Measurements from ENCODE around the gene SYMPK. TPM values are rescaled to one million over a fixed set of nuclear protein-coding genes. Genes with fewer than 3 reads are reported as not detected.
A peak's percentile ranks its signal among the peaks of the same experiment; 100 is the strongest.

The SYMPK gene
- total RNA-seq, 1 donor from 2014 or later: 31.9 TPM

DNA sequence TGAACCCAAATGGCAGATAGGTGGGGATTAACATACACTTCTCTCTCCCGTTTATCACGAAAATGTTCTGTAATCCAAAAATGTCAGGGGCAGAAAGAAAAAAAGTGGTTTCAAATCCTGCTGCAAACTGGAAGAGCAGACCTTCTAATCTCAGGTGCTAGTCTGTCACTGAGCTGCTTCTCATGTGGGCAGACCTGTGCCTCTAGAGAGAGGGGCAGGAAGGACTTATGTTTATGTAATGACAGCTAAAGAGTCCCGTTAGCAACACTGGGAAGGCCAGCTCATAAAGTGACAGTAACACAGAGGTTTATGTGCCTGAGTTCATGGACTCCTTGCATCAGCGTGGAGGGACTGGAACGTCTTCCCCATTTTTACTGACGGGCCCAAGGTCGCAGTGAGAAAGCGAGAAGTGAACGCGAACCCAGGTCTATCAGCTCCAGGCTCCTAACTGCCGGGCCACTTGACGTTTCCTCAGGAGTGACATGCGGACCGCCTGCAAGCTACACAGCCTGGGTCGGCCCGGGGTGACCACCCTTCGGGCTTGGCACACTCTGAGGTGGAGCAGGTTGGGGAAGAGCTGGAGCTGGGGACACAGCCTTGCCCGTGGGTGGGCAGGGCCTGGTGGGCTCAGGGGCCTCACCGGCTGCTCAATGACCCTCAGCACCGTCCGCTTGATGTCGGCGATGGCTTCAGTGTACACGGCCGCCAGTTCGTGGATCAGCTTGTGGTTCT is 38.2 kb downstream of the SYMPK start:
- no peak for DNase-seq

DNA sequence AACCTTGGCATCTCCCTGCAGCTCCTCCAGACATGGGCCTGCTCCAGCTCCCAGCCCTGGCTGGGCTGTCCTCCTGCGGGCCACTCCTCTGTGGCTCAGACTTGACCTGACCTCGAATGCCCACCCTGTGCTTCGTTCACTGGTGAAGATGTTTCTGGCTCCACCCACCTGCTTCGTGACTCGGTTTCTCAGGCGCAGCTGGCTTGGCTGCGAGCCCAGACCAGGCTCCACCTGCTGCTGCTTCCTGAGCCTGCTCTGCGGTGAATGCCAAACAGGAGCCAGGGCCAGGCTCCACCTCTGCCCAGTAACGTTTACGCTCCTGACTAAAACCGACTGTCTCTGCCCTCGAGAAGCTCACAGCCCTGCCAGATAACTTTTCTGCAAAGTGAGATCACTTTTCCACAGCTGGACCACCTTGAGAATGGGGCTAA is 38.9 kb downstream of the SYMPK start:
- DNase-seq: no peak

DNA sequence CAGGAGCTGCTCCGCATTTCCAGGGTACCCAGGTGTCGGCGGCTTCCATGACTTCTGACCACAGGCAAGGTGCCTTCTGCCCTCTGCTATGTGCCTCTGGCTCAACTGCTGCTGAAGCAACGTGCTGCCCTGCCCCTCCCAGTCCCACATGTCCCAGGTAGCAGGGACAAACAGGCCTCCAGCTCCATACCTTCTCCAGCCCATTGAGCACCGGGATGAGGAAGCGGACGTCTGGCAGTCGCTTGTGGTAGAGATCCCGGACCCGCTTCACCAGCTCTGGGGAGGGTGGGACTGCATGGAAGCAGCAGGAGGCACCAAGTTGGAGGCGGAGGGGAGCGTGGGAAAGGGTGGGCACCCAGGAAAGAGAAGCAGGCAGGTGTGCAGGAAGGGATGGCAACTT is 39.8 kb downstream of the SYMPK start:
- DNase-seq: no peak

DNA sequence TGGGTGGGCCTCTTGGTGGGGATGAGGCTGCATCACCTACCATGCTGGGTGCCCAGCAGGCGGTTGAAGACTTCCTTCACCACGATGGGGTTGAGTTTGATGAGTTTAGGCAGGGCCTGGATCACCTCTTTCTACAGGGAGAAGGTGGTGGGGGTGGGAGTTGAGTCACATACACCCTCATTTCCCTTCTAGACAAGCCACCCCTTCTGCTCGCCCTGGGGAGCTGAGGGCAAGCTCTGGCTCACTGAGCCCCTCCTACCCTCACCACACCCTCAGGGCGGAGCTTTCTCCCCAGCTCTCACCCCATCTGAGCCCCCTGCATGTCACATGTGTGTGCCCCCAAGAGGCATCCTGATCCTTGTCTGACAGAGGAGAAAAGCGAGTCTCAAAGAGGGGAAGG is 40.2 kb downstream of the SYMPK start:
- DNase-seq: no peak

DNA sequence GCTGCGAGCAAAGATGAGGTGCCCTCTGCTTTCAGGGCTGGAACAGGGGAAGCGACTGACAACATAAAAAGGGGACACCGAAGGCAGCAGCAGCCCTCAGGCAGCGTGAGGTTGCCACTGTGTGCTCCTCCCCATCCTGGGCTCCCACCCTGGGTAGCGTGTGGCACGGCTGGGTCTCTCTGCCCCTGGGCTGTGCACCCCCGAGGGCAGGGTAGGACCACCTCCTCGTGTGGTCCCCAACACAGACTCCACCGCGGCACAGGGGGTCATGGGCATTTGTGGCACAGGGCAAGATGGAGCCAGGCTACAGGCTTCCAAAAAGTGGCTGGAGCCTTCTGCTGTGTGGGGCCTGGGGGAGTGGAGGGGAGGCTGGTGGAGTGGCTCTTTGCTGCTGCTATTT is 41.4 kb downstream of the SYMPK start:
- DNase-seq: no peak

DNA sequence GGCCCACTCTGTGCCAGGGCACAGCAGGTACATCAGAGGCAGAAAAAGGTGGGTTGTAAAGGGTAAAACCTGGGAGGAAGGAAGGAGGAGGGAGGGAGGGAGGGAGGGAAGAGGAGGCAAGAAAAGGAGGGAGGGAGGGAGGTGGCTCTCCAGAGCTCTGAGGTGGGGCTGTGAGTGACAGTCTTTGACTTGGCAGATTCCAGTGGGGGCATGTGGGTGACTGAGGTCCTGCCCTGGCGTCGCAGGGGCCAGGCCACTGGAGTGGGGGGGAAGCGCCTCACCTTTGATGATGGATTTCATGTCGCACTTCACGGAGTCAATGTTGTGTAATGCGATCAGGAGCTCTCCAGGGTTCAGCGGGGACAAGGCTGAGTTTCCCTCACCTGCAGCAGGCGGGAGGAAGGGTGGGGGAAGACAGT is 41.8 kb downstream of the SYMPK start:
- DNase-seq: no peak

DNA sequence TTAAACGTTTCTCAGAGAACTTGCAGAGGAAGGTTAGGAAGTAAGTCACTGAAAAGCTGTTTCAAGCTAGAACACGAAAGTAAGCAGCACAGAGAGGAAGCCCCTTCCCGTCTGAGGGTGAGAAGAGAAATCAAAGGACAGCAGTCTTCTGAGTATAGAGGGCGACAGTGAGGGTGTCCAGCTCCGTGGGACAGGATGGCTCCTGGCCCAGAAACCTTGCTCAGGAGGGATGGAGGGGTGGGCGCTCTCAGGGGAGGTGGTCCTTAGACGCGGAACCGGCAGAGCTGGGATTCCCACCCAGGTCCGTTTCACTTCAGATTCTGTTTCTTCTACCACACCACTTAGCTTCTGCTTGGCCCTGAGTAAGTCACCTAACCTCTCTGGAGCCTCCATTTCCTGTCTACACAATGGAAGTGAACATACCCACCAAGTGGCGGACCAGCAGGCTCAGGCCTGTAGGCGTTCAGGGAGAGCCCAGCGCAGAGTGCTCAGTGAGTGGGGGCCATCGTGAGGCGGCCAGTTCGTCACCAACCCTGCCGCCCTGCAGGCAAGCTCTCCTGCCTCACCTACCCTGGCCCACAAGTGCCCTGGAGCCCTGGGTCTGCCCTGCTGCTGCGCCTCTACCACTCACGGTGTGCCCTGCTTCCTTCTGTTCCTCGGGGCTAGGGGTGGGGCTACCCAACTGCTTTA is 42.4 kb downstream of the SYMPK start:
- DNase-seq: no peak

DNA sequence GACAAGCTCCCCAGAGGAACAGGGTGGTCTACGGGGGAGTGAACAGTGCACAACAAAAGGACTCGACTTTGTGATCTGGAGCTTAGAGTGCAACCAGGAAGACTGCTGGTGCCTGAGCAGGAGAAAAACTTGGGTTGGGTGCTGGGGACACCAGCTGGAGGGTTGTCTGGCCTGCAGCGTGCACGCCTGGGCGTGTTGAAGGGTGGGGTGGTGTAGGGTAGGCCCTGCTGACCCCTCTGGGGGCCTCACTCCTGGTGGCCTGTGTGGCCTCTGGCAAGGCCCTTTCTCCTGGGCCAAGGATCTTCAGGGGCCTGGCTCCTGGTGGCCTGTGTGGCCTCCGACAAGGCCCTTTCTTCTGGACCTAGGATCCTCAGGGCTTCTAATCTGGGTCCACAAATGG is 43.2 kb downstream of the SYMPK start:
- DNase-seq: no peak

DNA sequence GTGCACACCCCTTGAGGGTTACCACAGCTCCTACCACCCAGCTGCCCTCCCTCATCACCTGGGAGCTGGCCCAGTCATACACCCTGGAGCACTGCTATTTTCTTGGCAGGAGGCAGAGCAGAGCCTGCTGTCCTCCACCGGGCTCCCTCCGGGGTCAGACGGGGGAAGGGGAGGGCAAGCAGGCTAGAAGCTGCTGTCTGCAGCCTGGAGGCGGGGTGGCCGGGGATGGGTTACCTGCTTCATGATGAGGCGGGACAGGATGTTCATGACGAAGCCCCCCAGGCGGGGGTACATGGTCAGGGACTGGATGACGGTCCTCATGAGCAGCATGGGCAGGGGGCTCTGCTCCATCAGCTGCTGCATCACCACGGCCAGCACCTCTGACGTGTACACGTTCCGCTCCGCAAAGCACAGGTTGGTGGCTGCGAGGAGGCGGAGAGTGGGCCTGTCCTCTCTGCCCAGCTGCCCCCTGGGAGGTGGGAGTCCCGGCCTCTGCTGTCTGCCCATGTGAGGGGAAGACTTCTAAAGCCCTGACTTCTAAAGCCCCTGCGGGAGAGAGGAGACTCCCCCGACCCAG is 45.1 kb downstream of the SYMPK start:
- no peak for DNase-seq

DNA sequence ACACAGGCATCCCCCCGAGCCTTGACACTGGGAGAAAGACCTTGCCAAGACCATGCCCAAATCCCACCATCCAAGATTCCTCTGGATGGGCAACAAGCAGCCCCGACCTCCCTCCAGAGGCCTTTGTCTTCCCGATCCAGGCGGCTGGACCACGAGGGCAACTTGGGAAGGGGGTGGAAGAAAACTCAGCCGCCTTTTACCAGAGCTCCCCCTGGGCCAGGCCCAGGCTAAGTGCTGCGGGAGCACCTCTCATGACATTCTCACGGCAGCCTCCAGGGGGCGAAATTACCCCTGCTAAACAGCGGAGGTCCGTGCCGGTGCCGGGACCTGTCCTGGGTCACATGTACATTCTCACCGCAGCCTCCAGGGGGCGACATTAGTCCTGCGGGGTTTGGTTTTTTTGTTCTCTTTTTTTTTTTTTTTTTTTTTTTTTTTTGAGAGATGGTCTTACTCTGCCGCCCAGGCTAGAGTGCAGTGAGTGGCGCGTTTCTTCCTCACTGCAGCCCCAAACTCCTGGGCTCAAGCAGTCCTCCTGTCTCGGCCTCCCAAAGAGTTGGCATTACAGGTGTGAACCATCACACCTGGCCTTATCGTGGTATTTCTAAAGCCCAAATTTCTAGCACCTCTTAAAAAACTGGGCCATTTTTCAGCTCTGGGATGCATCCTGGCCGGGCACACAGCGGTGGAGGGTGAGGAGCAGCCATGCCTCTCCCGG is 45.8 kb downstream of the SYMPK start:
- peak; percentile 85 for DNase-seq

DNA sequence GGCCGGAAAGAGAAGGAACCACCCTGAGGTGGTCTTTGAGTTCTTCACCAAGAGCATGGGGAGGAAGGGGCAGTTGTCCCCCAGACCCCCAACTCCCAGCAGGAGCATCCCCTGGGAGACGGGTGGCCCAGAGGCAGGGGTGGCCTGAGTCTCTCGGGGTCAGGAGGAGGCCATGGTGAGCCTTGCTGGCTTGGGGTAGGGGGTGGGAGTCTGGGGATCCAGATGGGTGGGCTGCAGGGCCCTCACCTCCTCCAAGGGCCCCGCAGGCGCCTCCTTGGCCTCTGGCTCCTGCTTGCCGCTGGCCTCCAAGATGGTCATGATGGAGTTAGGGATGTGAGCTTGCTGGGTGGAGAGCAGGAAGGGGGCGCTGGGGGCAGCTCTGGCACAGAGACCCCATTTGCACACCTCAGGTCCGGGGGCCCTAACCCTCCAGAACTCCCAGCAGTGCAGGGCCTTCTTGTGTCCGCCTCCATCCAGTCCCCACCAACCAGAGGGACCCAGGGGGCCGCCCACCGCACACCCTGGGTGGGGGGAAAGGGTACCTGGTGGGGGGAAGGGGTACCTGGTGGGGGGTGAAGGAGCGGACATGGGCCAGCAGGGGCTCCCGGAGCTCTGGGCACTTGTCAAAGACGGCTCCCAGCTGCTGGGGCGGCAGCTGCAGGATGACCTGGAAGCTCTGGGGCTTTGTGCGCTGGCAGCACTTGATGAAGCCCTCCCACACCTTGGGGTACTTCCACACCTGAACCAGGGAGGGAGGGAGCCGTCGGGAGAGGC is 46.5 kb downstream of the SYMPK start:
- DNase-seq: no peak

DNA sequence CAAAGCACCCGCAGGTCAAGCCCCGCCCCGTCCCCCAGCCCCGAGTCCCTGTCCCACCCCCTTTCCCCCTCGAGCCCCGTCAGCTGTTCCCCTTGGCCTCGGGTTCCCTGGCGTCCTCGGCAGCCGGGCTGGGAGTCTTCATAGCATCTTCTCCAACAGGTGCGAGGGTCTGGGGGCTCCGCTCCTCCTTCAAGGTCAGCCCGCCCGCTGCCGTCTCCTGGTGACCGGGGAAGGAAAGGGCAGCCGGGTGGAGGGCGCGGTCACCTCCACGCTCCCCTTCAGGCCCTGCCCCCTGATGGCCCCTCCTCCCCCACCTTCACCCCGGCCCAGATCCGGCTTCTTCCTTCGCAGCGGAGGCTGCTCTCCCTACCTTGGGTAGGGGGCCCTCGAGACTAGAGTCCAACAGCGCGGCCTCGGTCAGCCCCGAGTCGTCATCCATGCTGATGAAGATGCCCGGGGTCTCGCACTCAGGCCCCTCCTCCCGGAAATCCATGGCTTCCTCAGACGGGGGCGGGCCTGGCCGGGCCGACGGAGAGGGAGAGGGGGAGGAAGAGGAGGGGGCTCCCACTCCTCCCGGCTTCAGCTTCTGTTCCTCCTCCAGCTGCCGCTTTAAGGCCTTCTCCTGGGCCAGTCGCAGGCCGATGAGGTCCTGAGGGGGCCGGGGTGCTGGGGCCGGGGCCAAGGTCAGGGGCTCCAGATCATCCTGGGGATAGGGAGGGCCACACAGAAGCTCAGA is 47.3 kb downstream of the SYMPK start:
- no peak for DNase-seq

DNA sequence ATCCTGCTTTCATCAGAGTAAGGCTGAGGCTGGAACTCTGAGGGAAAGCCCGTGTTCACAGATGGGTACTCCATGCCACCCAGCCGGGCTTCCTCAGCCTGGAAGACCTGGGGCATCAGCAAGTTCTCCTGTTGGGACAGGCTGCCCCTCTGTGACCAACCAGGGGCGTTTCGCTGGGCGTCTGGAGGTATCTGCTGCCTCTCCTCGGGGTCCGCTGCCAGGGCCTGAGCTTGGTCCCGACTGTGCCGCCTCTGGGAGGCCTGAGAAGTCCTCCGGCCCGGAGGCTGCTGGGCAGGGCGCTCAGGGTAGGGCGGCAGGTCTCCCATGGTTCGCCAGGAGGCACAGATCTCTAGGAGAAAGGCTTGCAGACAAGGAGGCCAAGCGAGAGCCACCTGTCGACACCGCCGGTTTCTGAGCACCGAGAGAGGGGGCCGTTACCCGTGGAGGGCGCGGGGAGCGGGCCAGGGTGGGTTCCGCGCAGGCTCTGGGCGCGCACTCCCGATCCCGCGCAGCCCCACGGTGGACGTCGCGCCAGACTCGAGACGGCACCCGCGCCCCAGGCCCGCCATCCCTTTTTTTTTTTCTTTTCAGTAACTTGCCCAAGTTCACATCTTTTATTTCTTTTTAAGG is 48.0 kb downstream of the SYMPK start, which contains the start of gene RSPH6A:
RSPH6A (minus strand) TSS at position 458 of the 630 bp plus-strand sequence; CDS start at position 326, 132 bp downstream.
- DNase-seq: no peak

DNA sequence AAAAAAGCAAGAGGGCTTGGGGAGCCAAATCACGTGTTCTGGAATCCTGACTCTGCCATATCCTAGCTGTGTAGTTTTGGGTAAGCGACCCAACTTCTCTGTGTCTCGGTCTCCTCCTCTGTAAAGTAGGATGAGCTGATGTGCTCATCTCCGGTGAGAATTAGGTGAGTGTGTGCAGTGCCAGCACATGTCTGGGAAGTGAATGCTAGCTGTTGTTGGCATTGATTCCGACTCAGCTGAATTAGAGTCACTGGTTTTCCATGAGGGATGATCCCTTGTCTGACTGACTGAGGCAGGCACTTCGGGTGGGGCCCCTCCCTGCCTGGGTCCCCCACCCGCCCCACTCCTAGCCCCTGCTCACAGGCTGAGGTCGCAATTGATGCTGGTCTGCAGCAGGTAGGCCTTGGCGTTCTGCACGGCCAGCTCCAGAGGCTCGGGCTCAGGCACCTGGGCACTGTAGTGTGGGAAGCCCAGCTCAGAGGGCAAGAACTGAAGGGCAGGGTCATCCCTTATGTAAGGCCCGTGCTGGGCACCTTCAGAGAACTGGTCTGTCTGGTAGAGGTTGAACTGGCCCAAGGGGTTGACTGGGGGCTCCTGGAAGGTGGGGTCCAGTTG is 48.7 kb downstream of the SYMPK start:
- no peak for DNase-seq

DNA sequence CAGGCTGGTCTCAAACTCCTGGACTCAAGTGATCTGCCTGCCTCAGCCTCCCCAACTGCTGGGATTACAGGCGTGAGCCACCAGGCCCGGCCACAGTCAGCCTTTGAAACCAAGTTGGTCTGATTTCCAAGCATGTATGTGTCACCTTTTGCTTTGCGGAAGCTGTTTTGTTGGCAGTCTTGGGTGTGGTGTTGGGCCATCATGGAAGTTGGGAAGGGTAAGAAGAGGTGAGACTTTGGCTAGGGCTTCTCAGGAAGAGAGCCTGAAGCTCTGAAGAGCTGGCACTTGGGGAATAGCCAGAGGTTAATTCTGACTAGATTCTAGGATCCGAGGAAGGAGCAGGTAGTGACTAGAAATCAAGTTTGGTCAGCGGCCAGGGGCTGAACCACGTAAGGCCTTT is 50.6 kb downstream of the SYMPK start:
- DNase-seq: no peak

DNA sequence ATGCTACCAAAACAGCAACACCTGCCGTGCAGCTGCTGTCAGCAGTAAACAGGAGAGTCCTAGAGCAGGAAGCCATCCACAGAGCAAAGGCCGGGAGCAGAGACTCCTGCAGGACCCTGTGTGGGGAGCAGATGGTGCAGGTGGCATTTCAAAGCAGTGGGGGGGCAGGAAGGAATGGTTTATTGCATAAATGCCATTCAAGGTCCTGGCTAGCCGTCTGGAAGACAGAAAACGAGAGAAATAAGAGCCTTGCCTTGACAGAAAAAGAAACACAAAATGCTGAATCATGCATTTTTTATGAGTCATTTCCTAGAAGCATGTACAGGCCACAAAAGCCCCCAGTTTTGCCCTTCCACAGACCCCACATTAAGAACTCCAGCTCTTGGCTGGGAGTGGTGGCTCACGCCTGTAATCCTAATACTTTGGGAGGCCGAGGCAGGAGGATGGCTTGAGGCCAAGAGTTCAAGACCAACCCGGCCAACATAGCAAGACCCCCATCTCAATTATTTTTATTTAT is 53.2 kb downstream of the SYMPK start:
- no peak for DNase-seq

DNA sequence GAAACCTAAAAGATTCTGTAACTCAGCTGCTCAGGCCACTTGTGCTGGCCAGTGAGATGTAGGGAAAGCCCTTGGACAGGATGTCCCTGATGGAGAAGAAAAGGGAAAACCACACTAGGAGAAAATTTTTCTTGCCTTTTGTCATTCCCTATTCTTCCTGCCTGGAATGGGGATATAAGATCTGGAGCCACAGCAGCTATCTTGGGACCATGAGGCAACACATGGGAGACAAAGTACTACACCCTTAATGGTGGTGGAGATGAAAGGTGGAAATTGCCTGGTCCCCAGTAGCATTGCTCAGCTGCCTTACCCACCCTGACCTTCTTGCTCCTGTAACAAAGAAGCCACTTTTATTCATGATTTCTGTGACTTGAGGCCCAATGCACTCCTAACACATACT is 57.2 kb downstream of the SYMPK start:
- no peak for DNase-seq

DNA sequence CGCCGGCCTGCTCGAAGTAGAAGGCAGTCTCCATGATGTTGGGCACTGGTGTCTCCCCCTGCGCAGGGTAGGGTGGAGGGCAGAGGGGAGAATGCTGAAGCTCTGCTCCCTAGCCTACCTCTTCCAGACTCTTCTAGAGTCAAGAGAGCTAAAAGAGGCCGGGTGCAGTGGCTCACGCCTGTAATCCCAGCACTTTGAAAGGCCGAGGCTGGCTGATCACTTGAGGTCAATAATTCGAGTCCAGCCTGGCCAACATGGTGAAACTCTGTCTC is 58.1 kb downstream of the SYMPK start:
- DNase-seq: no peak

DNA sequence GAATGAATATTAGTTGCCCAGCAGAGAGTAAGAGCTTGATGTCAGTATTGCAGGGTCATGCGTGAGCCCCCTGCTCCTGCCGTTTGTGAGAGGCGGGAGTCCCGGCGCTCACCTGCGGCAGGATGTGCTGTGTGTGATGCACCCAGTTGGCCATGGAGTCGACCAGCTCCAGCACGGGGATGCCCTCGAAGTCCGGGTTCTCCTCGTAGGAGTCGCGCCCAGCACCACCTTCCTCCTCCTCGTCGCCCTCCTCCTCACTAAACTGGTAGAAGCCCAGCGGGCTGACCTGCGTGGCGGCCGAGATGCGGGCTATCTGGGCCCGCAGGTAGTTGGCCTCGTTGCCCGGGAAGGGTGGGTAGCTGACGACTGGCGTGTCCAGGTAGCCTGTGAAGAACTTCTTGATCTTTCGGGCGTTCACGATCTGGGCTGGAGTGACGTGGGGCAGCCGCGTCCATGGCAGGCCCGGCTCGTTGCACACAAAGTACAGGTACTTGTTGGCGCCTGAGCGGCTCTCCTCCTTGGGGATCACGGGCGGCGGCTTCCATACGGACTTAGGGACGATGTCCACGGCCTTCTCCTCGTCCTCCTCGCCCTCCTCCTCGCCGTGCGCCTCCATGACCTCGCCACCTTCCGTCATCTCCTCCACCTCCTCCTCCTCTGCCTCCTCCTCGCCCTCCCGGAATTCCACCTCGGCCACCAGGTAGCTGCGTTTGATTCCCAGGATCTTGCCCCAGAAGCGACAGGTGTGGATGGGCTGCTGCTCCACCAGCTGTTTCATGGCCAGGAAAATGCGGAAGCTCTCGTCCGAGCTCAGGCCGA is 58.6 kb downstream of the SYMPK start:
- no peak for DNase-seq

All from skin of body (tissue), 2 donors.